Mesothelial cell of epicardium (in vitro differentiated cells): ENCODE data around the gene HAS3. TPM values are rescaled to one million over a fixed set of nuclear protein-coding genes. Genes with fewer than 3 reads are reported as not detected.
"Not testable (repeated sequence)": the region's sequence is repeated elsewhere in the genome, so short reads cannot be mapped to it uniquely, and the experiment has no call there.

Source experiments
- DNase-seq, 2 experiments: peaks; one replicate each; pipeline ENCODE4 v3.0.0; 2021; ENCODE audit warnings: low spot score in 2 of 2; ENCODE audit not compliant: unreplicated experiment in 2 of 2
- H3K27ac Mint-ChIP-seq: 2 replicates; pipeline ENCODE4 v1.8.0; 2021; ENCODE audit warnings: mixed read lengths
- H3K27me3 Mint-ChIP-seq: 2 replicates; pipeline ENCODE4 v1.8.0; 2021; ENCODE audit warnings: low read depth, mixed read lengths
- H3K36me3 Mint-ChIP-seq: 2 replicates; pipeline ENCODE4 v1.8.0; 2021; ENCODE audit warnings: mixed read lengths
- H3K4me1 Mint-ChIP-seq: 2 replicates; pipeline ENCODE4 v1.8.0; 2021; ENCODE audit warnings: mixed read lengths
- H3K4me3 Mint-ChIP-seq: 2 replicates; pipeline ENCODE4 v1.8.0; 2021; ENCODE audit warnings: mild to moderate bottlenecking, moderate library complexity, mixed read lengths
- H3K9me3 Mint-ChIP-seq: 2 replicates; pipeline ENCODE4 v1.8.0; 2021; ENCODE audit warnings: mixed read lengths
- total RNA-seq: library from RNA; stranded (reverse); gene quantifications from 3 replicates; pipeline ENCODE4 v1.2.1, GENCODE V29; 2021
- TF ChIP-seq, protein P1 (sequence below): fragments of 200-600 bp; sonication (generic); IDR thresholded peaks from one replicate; pipeline ENCODE4 v1.5.0; 2021; ENCODE audit warnings: antibody characterized with exemption; ENCODE audit not compliant: unreplicated experiment

The HAS3 gene, protein sequence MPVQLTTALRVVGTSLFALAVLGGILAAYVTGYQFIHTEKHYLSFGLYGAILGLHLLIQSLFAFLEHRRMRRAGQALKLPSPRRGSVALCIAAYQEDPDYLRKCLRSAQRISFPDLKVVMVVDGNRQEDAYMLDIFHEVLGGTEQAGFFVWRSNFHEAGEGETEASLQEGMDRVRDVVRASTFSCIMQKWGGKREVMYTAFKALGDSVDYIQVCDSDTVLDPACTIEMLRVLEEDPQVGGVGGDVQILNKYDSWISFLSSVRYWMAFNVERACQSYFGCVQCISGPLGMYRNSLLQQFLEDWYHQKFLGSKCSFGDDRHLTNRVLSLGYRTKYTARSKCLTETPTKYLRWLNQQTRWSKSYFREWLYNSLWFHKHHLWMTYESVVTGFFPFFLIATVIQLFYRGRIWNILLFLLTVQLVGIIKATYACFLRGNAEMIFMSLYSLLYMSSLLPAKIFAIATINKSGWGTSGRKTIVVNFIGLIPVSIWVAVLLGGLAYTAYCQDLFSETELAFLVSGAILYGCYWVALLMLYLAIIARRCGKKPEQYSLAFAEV
- 0.86 to 1.2 TPM (median 0.92 TPM) in 3 replicates for total RNA-seq

GRCh38 chr16:69105501-69106361 lies at the start of gene HAS3:
HAS3 (plus strand) TSS chr16:69105653; CDS start chr16:69109396, 3,743 bp downstream.
- peaks cover 67% of the 10 kb centered on the region for H3K27me3 Mint-ChIP-seq
- DNase-seq = peak; percentile 43 to 63
- peak within 1 kb of the TSS; percentile 83 for H3K4me3 Mint-ChIP-seq
- no peaks in the 10 kb centered on the region for H3K9me3 Mint-ChIP-seq
- peaks cover 19% of the 10 kb centered on the region for H3K4me1 Mint-ChIP-seq
- peaks cover 10% of the 10 kb centered on the region for H3K36me3 Mint-ChIP-seq
- no peak within 1 kb of the TSS for H3K27ac Mint-ChIP-seq
- TF ChIP-seq, protein P1, sequence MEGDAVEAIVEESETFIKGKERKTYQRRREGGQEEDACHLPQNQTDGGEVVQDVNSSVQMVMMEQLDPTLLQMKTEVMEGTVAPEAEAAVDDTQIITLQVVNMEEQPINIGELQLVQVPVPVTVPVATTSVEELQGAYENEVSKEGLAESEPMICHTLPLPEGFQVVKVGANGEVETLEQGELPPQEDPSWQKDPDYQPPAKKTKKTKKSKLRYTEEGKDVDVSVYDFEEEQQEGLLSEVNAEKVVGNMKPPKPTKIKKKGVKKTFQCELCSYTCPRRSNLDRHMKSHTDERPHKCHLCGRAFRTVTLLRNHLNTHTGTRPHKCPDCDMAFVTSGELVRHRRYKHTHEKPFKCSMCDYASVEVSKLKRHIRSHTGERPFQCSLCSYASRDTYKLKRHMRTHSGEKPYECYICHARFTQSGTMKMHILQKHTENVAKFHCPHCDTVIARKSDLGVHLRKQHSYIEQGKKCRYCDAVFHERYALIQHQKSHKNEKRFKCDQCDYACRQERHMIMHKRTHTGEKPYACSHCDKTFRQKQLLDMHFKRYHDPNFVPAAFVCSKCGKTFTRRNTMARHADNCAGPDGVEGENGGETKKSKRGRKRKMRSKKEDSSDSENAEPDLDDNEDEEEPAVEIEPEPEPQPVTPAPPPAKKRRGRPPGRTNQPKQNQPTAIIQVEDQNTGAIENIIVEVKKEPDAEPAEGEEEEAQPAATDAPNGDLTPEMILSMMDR = no peak

DNA sequence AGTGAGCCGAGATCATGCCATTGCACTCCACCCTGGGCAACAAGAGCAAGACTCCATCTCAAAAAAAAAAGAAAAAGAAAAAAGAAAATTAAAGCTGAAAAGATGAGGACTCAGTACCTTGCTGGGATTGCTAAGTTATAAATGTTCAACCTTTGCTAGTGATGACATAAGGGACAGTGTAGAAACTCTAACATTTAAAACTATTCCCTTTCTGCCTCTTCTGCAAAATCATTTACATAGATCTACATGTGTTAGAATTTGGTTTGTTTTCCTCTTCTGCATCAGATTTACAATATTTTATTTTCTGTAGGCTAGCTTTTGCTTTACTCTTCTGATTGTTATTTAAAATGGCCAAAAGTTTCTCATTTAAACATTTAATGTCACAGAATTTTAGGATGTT lies 49.5 kb upstream of the HAS3 start:
- no peak overlapping the region for H3K27ac Mint-ChIP-seq
- TF ChIP-seq, protein P1 = no peak
- no peaks in the 10 kb centered on the region for H3K4me1 Mint-ChIP-seq
- H3K27me3 Mint-ChIP-seq = no peaks in the 10 kb centered on the region
- no peaks in the 10 kb centered on the region for H3K9me3 Mint-ChIP-seq
- no peak overlapping the region for H3K4me3 Mint-ChIP-seq
- DNase-seq = no peak
- no peaks in the 10 kb centered on the region for H3K36me3 Mint-ChIP-seq

DNA sequence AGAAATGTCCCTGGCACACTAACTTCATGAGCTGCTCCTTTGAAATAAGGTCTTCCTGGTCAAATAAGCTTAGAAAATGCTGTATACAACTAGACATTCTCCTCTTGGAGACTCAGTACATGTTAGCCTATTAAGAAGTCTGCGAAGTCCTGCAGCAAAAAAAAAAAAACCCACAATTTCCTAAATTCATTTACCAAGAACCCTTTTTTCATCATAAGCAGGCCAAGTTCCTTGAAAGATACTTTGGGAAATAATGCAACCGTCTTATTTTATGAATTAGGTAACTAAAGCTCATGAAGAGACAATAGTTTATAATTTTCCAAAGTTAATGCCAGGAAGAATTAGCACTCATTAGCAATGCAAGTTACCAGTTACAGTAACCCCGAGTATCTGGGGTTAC lies 49.0 kb upstream of the HAS3 start:
- Mint-ChIP-seq H3K9me3 (no peaks in the 10 kb centered on the region), H3K27ac (no peak overlapping the region), H3K27me3 (no peaks in the 10 kb centered on the region), H3K4me3 (no peak overlapping the region), H3K4me1 (no peaks in the 10 kb centered on the region), H3K36me3 (no peaks in the 10 kb centered on the region)
- TF ChIP-seq, protein P1 = no peak
- no peak for DNase-seq

GRCh38 chr16:69057400-69058378 lies 47.8 kb upstream of the HAS3 start:
- no peaks in the 10 kb centered on the region for H3K9me3 Mint-ChIP-seq
- no peaks in the 10 kb centered on the region for H3K36me3 Mint-ChIP-seq
- no peaks in the 10 kb centered on the region for H3K27me3 Mint-ChIP-seq
- TF ChIP-seq, protein P1 = no peak
- no peak overlapping the region for H3K4me3 Mint-ChIP-seq
- H3K27ac Mint-ChIP-seq = no peak overlapping the region
- H3K4me1 Mint-ChIP-seq = no peaks in the 10 kb centered on the region
- no peak for DNase-seq

DNA sequence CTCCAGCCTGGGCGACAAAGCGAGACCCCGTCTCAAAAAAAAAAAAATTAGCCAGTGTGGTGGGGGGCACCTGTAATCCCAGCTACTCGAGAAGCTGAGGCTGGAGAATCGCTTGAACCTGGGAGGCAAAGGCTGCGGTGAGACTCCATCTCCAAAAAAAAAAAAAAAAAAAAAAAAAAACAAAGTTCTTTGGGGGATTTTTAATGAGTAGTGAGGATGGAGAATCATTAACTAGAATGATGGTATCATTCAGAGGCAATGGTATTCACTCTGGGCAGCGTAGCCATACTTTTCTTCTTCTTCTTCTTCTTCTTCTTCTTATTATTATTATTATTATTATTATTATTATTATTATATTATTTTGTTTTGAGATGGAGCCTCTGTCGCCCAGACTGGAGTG lies 42.0 kb upstream of the HAS3 start:
- not testable (repeated sequence) for H3K9me3 Mint-ChIP-seq, H3K4me3 Mint-ChIP-seq, H3K4me1 Mint-ChIP-seq, H3K36me3 Mint-ChIP-seq, H3K27me3 Mint-ChIP-seq, DNase-seq, H3K27ac Mint-ChIP-seq
